B cell (primary cell): ENCODE measurements around the gene DNAH10. TPM values are rescaled to one million over a fixed set of nuclear protein-coding genes. Genes with fewer than 3 reads are reported as not detected.

ENCODE experiments used
- ATAC-seq: fragments of 200-7000 bp; cut with Tn5 transposase; one replicate; pipeline ENCODE4 v1.10.0; 2021; ENCODE audit warnings: low read depth, mild to moderate bottlenecking, moderate number of reproducible peaks, moderate library complexity
- CTCF ChIA-PET: fragments of 350-600 bp; sonication (Branson Sonifier 250); formaldehyde crosslinking; loops from one replicate; lab custom pipeline; 2021; ENCODE audit warnings: antibody characterized with exemption, inconsistent platforms; lab: Charles Lee
- POLR2A ChIA-PET: fragments of 350-600 bp; sonication (Branson Sonifier 250); formaldehyde crosslinking; loops from one replicate; lab custom pipeline; 2021; ENCODE audit warnings: antibody characterized with exemption; lab: Charles Lee
- DNase-seq: peaks from one replicate; pipeline ENCODE4 v3.0.0; 2013
- H2AFZ ChIP-seq: 2 replicates; pipeline ENCODE4 v1.6.1; 2012; ENCODE audit warnings: mild to moderate bottlenecking, low read depth, low read length; ENCODE audit not compliant: insufficient read depth, poor library complexity, severe bottlenecking
- H3K27ac ChIP-seq, 2 donors: 1 replicate in 1 of 2; 2 replicates in 1 of 2; pipeline ENCODE4 v1.5.1; 2012 to 2013; ENCODE audit warnings: low read length in 2 of 2, mild to moderate bottlenecking in 2 of 2, moderate library complexity in 1 of 2
- H3K27me3 ChIP-seq, 4 experiments: fragments of 200-600 bp in 1 of 4; sonication (generic) in 1 of 4; replicated peaks in 1 of 4; 1 replicate in 2 of 4; 2 replicates in 2 of 4; pipeline versions ENCODE4 v1.6.1 to v1.7.0; 2013 to 2016; ENCODE audit warnings: low read length in 3 of 4, mild to moderate bottlenecking in 2 of 4, mixed read lengths in 1 of 4, moderate library complexity in 1 of 4; ENCODE audit not compliant: insufficient read depth in 4 of 4, control insufficient read depth in 3 of 4; ENCODE audit errors: control extremely low read depth in 1 of 4
- H3K36me3 ChIP-seq, 2 experiments: replicated peaks in 1 of 2; 1 replicate in 1 of 2; 2 replicates in 1 of 2; pipeline versions ENCODE4 v1.6.1 to v1.7.1; 2013; ENCODE audit warnings: low read length in 1 of 2; ENCODE audit not compliant: insufficient read depth in 2 of 2, control insufficient read depth in 1 of 2; ENCODE audit errors: control extremely low read depth in 1 of 2, extremely low read depth in 1 of 2
- H3K4me1 ChIP-seq, 2 donors: fragments of 200-600 bp in 1 of 2; sonication (generic) in 1 of 2; 1 replicate in 1 of 2; 2 replicates in 1 of 2; pipeline versions ENCODE4 v1.5.1 to v1.6.1; 2013 to 2017; ENCODE audit warnings: low read length in 2 of 2; ENCODE audit not compliant: control insufficient read depth in 2 of 2, insufficient read depth in 2 of 2
- H3K4me2 ChIP-seq: replicated peaks from 2 replicates; pipeline ENCODE3; 2012; ENCODE audit warnings: mild to moderate bottlenecking, low read depth, low read length; ENCODE audit not compliant: poor library complexity, severe bottlenecking
- H3K4me3 ChIP-seq, 5 experiments: fragments of 200-600 bp in 1 of 5; sonication (generic) in 1 of 5; 1 replicate in 3 of 5; 2 replicates in 2 of 5; pipeline versions ENCODE4 v1.5.1 to v1.7.0; 2011 to 2016; ENCODE audit warnings: low read length in 4 of 5, mild to moderate bottlenecking in 4 of 5, low read depth in 2 of 5, control low read depth in 1 of 5, moderate library complexity in 1 of 5; ENCODE audit not compliant: insufficient read depth in 1 of 5; ENCODE audit errors: control extremely low read depth in 1 of 5, extremely low read depth in 1 of 5
- H3K79me2 ChIP-seq: fragments of 200-600 bp; sonication (generic); one replicate; pipeline ENCODE4 v1.6.0; 2016; ENCODE audit warnings: low read length; ENCODE audit not compliant: control insufficient read depth, insufficient read depth
- H3K9ac ChIP-seq: fragments of 200-600 bp; sonication (generic); 2 replicates; pipeline ENCODE4 v1.6.1; 2017; ENCODE audit warnings: mild to moderate bottlenecking, low read length, moderate library complexity
- H3K9me3 ChIP-seq, 3 donors: one replicate each; pipeline versions ENCODE4 v1.6.1 to v1.7.1; 2013; ENCODE audit warnings: low read length in 2 of 3; ENCODE audit not compliant: control insufficient read depth in 2 of 3, insufficient read depth in 1 of 3; ENCODE audit errors: control extremely low read depth in 1 of 3
- H4K20me1 ChIP-seq: 2 replicates; pipeline ENCODE4 v1.6.0; 2012; ENCODE audit warnings: mild to moderate bottlenecking, low read length; ENCODE audit not compliant: insufficient read depth, control insufficient read depth, poor library complexity, severe bottlenecking
- H3K27ac Mint-ChIP-seq: one replicate; pipeline ENCODE4 v1.8.0; 2021; ENCODE audit warnings: mixed read lengths
- H3K27me3 Mint-ChIP-seq: one replicate; pipeline ENCODE4 v1.8.0; 2021; ENCODE audit warnings: mixed read lengths
- H3K4me1 Mint-ChIP-seq: one replicate; pipeline ENCODE4 v1.8.0; 2021; ENCODE audit warnings: mixed read lengths
- H3K4me3 Mint-ChIP-seq: one replicate; pipeline ENCODE4 v1.8.0; 2021; ENCODE audit warnings: mixed read lengths
- H3K9me3 Mint-ChIP-seq: one replicate; pipeline ENCODE4 v1.8.0; 2022; ENCODE audit warnings: mixed read lengths; ENCODE audit not compliant: insufficient read depth
- EZH2 ChIP-seq: IDR thresholded peaks from 2 replicates; pipeline ENCODE4 v1.6.1; 2012; ENCODE audit warnings: borderline replicate concordance, low read depth, mild to moderate bottlenecking, moderate library complexity, low read length; ENCODE audit not compliant: insufficient read depth, poor library complexity, severe bottlenecking
- WGBS: methylation state at CpG from one replicate; pipeline ENCODE4 v1.1.5; 2013; ENCODE audit warnings: missing lambda C conversion rate; ENCODE audit not compliant: insufficient coverage; 5-methylcytosine and 5-hydroxymethylcytosine counted together
- intact Hi-C: fragments of 100-400 bp; cut with micrococcal nuclease; formaldehyde crosslinking; loops from one replicate; pipeline ENCODE4 v1.10.0; 2022
- polyA plus RNA-seq: library from polyadenylated mRNA; depleted of rRNA; stranded (reverse); fragments of >200 nt; gene quantifications from 2 replicates; pipeline ENCODE4 v1.2.3, GENCODE V29; 2012
- total RNA-seq, 2 donors: library from RNA; stranded (reverse); fragments of 120-200 nt in 1 of 2; gene quantifications; 1 replicate in 1 of 2; 2 replicates in 1 of 2; pipeline versions ENCODE4 v1.2.3 to v1.2.4, GENCODE V29; 2013 to 2022
- TF ChIP-seq, protein P1 (sequence below): fragments of 200-600 bp; IDR thresholded peaks from one replicate; pipeline ENCODE4 v1.8.0; 2022; ENCODE audit warnings: antibody characterized with exemption, mild to moderate bottlenecking

DNAH10 gene
- total and polyA plus RNA-seq, 2 donors (not counting 1 experiment from before 2014, with no cell fraction given): 0.24 to 0.99 TPM

- ChIA-PET CTCF (no interaction called here), POLR2A (no interaction called here)
- TF ChIP-seq EZH2: no peak
- TF ChIP-seq, protein P1, sequence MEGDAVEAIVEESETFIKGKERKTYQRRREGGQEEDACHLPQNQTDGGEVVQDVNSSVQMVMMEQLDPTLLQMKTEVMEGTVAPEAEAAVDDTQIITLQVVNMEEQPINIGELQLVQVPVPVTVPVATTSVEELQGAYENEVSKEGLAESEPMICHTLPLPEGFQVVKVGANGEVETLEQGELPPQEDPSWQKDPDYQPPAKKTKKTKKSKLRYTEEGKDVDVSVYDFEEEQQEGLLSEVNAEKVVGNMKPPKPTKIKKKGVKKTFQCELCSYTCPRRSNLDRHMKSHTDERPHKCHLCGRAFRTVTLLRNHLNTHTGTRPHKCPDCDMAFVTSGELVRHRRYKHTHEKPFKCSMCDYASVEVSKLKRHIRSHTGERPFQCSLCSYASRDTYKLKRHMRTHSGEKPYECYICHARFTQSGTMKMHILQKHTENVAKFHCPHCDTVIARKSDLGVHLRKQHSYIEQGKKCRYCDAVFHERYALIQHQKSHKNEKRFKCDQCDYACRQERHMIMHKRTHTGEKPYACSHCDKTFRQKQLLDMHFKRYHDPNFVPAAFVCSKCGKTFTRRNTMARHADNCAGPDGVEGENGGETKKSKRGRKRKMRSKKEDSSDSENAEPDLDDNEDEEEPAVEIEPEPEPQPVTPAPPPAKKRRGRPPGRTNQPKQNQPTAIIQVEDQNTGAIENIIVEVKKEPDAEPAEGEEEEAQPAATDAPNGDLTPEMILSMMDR: no peak
- Mint-ChIP-seq H3K27ac (no peak overlapping the region), H3K27me3 (no peaks in the 10 kb centered on the region), H3K4me1 (peaks cover 5% of the 10 kb centered on the region), H3K4me3 (no peak overlapping the region), H3K9me3 (no peaks in the 10 kb centered on the region)
- Histone ChIP-seq H4K20me1 (no peaks in the 10 kb centered on the region), H3K36me3 (peaks cover 0 to 3% of the 10 kb centered on the region in 2 experiments), H2AFZ (no peak overlapping the region), H3K9me3 (no peaks in the 10 kb centered on the region), H3K27me3 (no peaks in the 10 kb centered on the region), H3K79me2 (peaks cover 21% of the 10 kb centered on the region), H3K4me1 (peaks cover 6% of the 10 kb centered on the region in 2 donors), H3K27ac (no peak overlapping the region), H3K4me2 (no peak overlapping the region), H3K4me3 (no peak overlapping the region), H3K9ac (no peak overlapping the region)
- ATAC-seq (no peak), DNase-seq (no peak)
- 85% methylated on average over 4 of the region's 8 CpGs for WGBS
- intact Hi-C loops: no loop called here
Observed at GRCh38 chr12:123967121-123967586, 205.1 kb downstream of the DNAH10 start.

DNA sequence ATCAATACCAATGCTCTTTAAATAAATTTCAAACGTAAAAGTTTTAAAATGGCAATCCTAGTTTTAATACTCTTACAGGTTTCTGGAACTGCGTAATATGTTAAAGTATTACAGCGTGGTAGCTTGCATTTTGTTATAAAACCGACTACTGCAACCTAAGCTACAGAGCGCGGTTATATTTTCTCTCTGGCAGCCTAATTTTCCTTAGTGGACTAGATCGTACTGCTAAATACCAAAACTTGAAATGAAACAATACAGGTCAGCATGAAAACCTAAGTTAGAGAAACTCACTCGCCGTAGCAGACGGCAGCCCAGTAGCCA is 209.3 kb downstream of the DNAH10 start:
- Histone ChIP-seq H3K4me2 (peak overlapping the region; percentile 96), H3K27ac (peak overlapping the region; percentile 16 to 71), H3K4me3 (peak overlapping the region; percentile 15 to 70 (median 62)), H2AFZ (peak overlapping the region; percentile 80), H3K27me3 (no peaks in the 10 kb centered on the region), H4K20me1 (no peaks in the 10 kb centered on the region), H3K36me3 (peaks cover 1 to 3% of the 10 kb centered on the region in 2 experiments), H3K9ac (peak overlapping the region; percentile 73), H3K79me2 (peaks cover 36% of the 10 kb centered on the region), H3K9me3 (no peaks in the 10 kb centered on the region), H3K4me1 (peaks cover 13 to 16% of the 10 kb centered on the region in 2 donors)
- no peak for ATAC-seq
- Mint-ChIP-seq H3K4me3 (peak overlapping the region; percentile 90), H3K4me1 (peaks cover 16% of the 10 kb centered on the region), H3K27ac (peak overlapping the region; percentile 88), H3K9me3 (no peaks in the 10 kb centered on the region), H3K27me3 (no peaks in the 10 kb centered on the region)
- ChIA-PET POLR2A (no interaction called here), CTCF (interaction anchor here (1.6 kb wide), 1 partner anchor 11 kb away, joined by 4 read pairs; no protein-coding TSS in a partner anchor)
- no peak for DNase-seq
- intact Hi-C loops: loop anchor here (10.0 kb wide), 1 partner anchor 1023 kb away; the partner anchor contains the start of gene BRI3BP
- WGBS: 29% methylated on average over 7 of the region's 10 CpGs
- TF ChIP-seq, protein P1: no peak
- TF ChIP-seq EZH2: no peak
